ENCODE results near the gene OSBPL10.

GRCh38 chr3:31985831-31986230, 4.8 kb upstream of the OSBPL10 start:
- TF ChIP-seq CTCF (conservative IDR thresholded peaks at IDR 0.05 in 1 of 2, IDR thresholded peaks at IDR 0.05 in 1 of 2; ENCODE audit: low read depth in 1 of 2, low read length in 2 of 2) (no peak), EZH2 (IDR thresholded peaks at IDR 0.05; ENCODE audit: low read length, missing control alignments) (no peak)

All from fibroblast of lung (primary cell).